ENCODE results near the gene NCAN.

The NCAN gene

DNA sequence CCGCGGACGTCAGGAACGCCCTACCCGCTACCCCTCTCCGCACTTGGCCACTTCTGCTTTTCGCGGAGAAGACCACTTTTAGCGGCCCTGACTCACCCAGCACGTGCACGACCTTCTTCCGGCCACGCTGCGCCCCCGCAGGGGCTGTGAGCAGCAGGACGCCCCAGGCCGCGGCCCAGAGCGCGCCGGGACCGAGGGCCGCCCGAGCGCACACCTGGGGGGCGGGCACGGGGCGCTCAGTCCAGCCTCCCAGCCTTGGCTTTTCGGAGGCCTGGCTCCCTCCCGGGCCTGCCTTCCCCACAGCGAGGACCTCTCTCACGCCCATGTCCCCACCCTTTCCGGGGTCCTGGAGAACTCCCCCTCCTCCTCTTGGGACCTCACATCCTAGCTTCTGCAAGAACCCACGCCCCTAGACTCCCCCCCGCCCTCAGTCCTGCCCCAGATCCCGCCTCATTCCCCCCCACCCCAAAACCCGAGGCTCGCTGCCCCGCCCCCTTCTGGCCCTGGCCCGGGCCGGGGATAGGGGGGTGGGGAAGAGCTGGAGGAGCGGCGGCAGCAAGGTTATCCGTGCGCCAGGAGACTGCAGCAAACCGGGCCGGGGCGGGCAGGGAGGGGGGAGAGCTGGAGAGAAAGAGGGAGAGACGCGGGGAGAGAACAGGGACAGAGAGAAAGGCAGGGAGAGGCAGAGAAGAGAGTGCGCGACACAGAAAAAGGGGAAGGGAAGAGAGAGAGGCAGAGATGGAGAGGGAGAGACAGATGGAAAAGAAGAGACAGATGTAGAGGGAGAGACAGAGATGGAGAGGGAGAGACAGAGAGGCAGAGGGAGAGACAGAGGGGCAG, 49.8 kb downstream of the NCAN start:
- TF ChIP-seq, protein P1, sequence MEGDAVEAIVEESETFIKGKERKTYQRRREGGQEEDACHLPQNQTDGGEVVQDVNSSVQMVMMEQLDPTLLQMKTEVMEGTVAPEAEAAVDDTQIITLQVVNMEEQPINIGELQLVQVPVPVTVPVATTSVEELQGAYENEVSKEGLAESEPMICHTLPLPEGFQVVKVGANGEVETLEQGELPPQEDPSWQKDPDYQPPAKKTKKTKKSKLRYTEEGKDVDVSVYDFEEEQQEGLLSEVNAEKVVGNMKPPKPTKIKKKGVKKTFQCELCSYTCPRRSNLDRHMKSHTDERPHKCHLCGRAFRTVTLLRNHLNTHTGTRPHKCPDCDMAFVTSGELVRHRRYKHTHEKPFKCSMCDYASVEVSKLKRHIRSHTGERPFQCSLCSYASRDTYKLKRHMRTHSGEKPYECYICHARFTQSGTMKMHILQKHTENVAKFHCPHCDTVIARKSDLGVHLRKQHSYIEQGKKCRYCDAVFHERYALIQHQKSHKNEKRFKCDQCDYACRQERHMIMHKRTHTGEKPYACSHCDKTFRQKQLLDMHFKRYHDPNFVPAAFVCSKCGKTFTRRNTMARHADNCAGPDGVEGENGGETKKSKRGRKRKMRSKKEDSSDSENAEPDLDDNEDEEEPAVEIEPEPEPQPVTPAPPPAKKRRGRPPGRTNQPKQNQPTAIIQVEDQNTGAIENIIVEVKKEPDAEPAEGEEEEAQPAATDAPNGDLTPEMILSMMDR (IDR thresholded peaks at IDR 0.05; ENCODE audit: low read length, missing control alignments): no peak
- H3K4me3 ChIP-seq (replicated peaks; ENCODE audit: low read depth, low read length): no peak overlapping the region
- no peak for DNase-seq (ENCODE audit: low read depth)

- H3K4me3 ChIP-seq (replicated peaks; ENCODE audit: low read depth, low read length): no peak overlapping the region
- DNase-seq (ENCODE audit: low read depth): no peak
- TF ChIP-seq, protein P1 (IDR thresholded peaks at IDR 0.05; ENCODE audit: low read length, missing control alignments): no peak
Measured at GRCh38 chr19:19262190-19263057, 50.7 kb downstream of the NCAN start.

DNA sequence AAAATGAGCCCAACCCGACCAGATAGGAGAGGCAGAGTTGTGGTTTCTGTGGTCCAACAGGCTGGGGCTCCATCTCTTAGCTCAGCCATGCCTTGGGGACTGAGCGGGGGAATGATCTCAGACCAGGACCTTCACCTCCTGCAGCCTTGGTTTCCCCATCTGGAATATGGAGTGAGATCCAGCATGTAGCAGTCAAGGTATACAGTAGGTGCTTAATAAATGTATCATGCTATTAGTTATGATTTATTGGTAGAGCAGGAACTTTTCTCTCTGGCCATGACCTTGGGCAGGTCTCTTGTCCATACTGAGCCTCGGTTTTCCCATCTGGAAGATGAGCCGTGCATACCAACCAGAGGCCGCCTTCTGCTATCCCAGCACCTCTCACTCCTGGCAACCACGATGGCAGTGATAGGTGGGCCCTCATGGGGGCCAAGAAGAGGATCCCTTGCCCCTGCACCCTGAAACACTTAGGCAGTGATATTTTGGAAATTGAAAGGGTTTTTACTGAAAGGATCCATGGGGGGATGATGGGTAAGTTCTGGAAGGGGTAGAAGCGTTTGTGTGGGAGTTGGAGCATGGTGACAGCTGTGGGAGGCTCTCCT, 52.2 kb downstream of the NCAN start:
- DNase-seq (ENCODE audit: low read depth): no peak
- no peak overlapping the region for H3K4me3 ChIP-seq (replicated peaks; ENCODE audit: low read depth, low read length)
- TF ChIP-seq, protein P1 (IDR thresholded peaks at IDR 0.05; ENCODE audit: low read length, missing control alignments): no peak

- no peak for DNase-seq (ENCODE audit: low read depth)
- no peak overlapping the region for H3K4me3 ChIP-seq (replicated peaks; ENCODE audit: low read depth, low read length)
- TF ChIP-seq, protein P1 (IDR thresholded peaks at IDR 0.05; ENCODE audit: low read length, missing control alignments): no peak
Measured at GRCh38 chr19:19267305-19267704, 55.5 kb downstream of the NCAN start.

DNA sequence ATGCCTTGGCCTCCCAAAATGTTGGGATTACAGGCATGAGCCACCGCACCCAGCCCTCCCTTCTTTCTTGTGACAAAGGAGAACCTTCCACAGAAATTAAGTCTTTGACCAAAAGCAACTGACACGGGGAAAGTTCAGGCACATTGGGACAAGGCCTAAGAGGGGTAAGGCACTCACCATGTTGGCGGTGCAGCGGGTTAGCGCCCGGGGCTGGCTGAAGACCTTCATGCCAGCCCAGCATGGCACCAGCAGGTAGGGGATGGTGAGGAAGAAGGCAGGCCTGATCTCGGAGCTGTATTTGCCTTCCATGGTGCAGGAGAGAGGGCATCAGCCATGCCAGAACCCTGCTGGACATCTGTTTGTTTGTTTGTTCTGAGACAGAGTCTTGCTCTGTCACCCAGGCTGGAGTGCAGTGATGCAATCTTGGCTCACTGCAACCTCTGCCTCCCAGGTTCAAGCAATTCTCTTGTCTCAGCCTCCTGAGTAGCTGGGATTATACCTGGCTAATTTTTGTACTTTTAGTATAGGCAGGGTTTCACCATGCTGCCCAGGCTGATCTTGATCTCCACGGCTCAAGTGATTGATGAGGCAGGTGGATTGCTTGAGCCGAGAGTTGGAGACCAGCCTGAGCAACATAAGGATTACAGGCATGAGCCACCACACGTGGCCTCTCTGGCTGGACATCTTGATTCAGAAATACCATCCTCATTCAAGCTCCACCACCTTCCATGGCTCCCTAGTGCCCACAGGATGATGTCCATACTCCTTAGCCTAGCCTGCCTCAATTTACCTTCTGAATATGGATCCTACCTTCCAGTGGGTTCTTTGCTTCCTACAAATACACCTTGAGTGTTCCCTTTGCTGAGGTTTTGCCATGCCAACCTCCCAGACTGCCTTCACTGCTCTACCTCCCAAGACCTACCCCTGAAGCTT, 57.0 kb downstream of the NCAN start:
- H3K4me3 ChIP-seq (replicated peaks; ENCODE audit: low read depth, low read length): no peak overlapping the region
- DNase-seq (ENCODE audit: low read depth): no peak

More for the DNA sequence above, 57.0 kb downstream of the NCAN start:
- TF ChIP-seq, protein P1 (IDR thresholded peaks at IDR 0.05; ENCODE audit: low read length, missing control alignments): no peak

Data from fibroblast of pulmonary artery (primary cell).